K562 (cell line): ENCODE results near the gene DNAJC11. TPM values are rescaled to one million over a fixed set of nuclear protein-coding genes. Genes with fewer than 3 reads are reported as not detected.

Experiments used
- CBFA2T3 ChIP-seq: fragments of 450-650 bp; IDR thresholded peaks from 2 replicates; pipeline ENCODE4 v1.6.1; 2017
- EP400 ChIP-seq: fragments of 450-650 bp; IDR thresholded peaks from 2 replicates; pipeline ENCODE4 v1.6.1; 2017; ENCODE audit warnings: antibody characterized with exemption, mild to moderate bottlenecking, moderate library complexity
- GABPA ChIP-seq: fragments of 200-800 bp; sonication (Bioruptor generic); conservative IDR thresholded peaks from 2 replicates; pipeline ENCODE4 v1.6.1; 2016; ENCODE audit warnings: low read depth, missing genetic modification characterization, missing compliant biosample characterization
- HCFC1 ChIP-seq: IDR thresholded peaks from 2 replicates; pipeline ENCODE4 v1.6.1; 2012; ENCODE audit warnings: low read depth, low read length, improper control_type of control experiment
- HEY1 ChIP-seq: fragments of 250-450 bp; sonication (Bioruptor Pico); IDR thresholded peaks from 2 replicates; pipeline ENCODE4 v1.5.0; 2020; ENCODE audit warnings: mild to moderate bottlenecking, moderate library complexity, borderline replicate concordance
- HIVEP1 ChIP-seq: fragments of 250-450 bp; sonication (Bioruptor Pico); IDR thresholded peaks from 2 replicates; pipeline ENCODE4 v1.4.0; 2020; ENCODE audit warnings: mild to moderate bottlenecking
- HMGN3 ChIP-seq: IDR thresholded peaks from 2 replicates; pipeline ENCODE4 v1.6.1; 2011; ENCODE audit warnings: borderline replicate concordance, low read depth, mild to moderate bottlenecking, mixed read lengths, low read length; ENCODE audit not compliant: insufficient read length; ENCODE audit errors: extremely low read depth
- KLF6 ChIP-seq: fragments of 250-450 bp; sonication (Bioruptor Pico); IDR thresholded peaks from 2 replicates; pipeline ENCODE4 v1.4.0; 2020; ENCODE audit warnings: mild to moderate bottlenecking, moderate library complexity, borderline replicate concordance
- LCOR ChIP-seq: sonication (generic); formaldehyde crosslinking; IDR thresholded peaks from 2 replicates; pipeline ENCODE4 v1.8.0; 2022; ENCODE audit warnings: mild to moderate bottlenecking, missing genetic modification reagents
- MAFF ChIP-seq: IDR thresholded peaks from 2 replicates; pipeline ENCODE4 v1.6.1; 2012; ENCODE audit warnings: low read length, improper control_type of control experiment
- MED1 ChIP-seq: sonication (generic); formaldehyde crosslinking; IDR thresholded peaks from 2 replicates; pipeline ENCODE4 v1.8.1; 2023; ENCODE audit warnings: missing genetic modification reagents, borderline replicate concordance
- NBN ChIP-seq: fragments of 450-650 bp; IDR thresholded peaks from 2 replicates; pipeline ENCODE4 v1.6.1; 2016; ENCODE audit warnings: low read depth, mild to moderate bottlenecking
- NFIC ChIP-seq: fragments of 450-650 bp; IDR thresholded peaks from 2 replicates; pipeline ENCODE4 v1.6.1; 2017; ENCODE audit warnings: mild to moderate bottlenecking, inconsistent platforms
- NFIX ChIP-seq: fragments of 250-450 bp; sonication (Bioruptor Pico); IDR thresholded peaks from 2 replicates; pipeline ENCODE4 v1.4.0; 2020; ENCODE audit warnings: low read depth, mild to moderate bottlenecking, moderate library complexity
- OTX1 ChIP-seq: fragments of 450-650 bp; formaldehyde crosslinking; IDR thresholded peaks from 2 replicates; pipeline ENCODE4 v1.4.0; 2022; ENCODE audit warnings: mild to moderate bottlenecking
- PHF8 ChIP-seq: fragments of 200-600 bp; sonication (generic); IDR thresholded peaks from 2 replicates; pipeline ENCODE4 v1.6.1; 2012; ENCODE audit warnings: mixed run types, mild to moderate bottlenecking, inconsistent platforms, low read length, moderate library complexity, borderline replicate concordance
- POLR2AphosphoS2 ChIP-seq: IDR thresholded peaks from 2 replicates; pipeline ENCODE4 v1.6.1; 2012; ENCODE audit warnings: low read length, improper control_type of control experiment
- POLR3G ChIP-seq: IDR thresholded peaks from 2 replicates; pipeline ENCODE4 v1.6.1; 2011; ENCODE audit not compliant: insufficient read length, insufficient replicate concordance; ENCODE audit errors: extremely low read depth
- SRSF3 ChIP-seq: fragments of 200-400 bp; formaldehyde crosslinking; IDR thresholded peaks from 2 replicates; pipeline ENCODE4 v1.6.1; 2016; ENCODE audit warnings: mild to moderate bottlenecking, low read length, moderate library complexity; ENCODE audit not compliant: insufficient read depth
- TCF3 ChIP-seq: sonication (generic); formaldehyde crosslinking; IDR thresholded peaks from 2 replicates; pipeline ENCODE4 v1.4.0; 2020; ENCODE audit warnings: mild to moderate bottlenecking, missing genetic modification reagents
- ZNF175 ChIP-seq: fragments of 200-800 bp; sonication (Bioruptor generic); IDR thresholded peaks from 2 replicates; pipeline ENCODE4 v1.6.1; 2016; ENCODE audit warnings: low read depth, mild to moderate bottlenecking, missing genetic modification characterization, missing compliant biosample characterization
- ZNF282 ChIP-seq: sonication (generic); formaldehyde crosslinking; IDR thresholded peaks from 2 replicates; pipeline ENCODE4 v1.8.1; 2023; ENCODE audit warnings: missing genetic modification reagents
- ZNF551 ChIP-seq: fragments of 250-450 bp; sonication (Bioruptor Pico); IDR thresholded peaks from 2 replicates; pipeline ENCODE4 v1.5.0; 2021; ENCODE audit warnings: mild to moderate bottlenecking, moderate library complexity
- ZNF79 ChIP-seq: fragments of 250-450 bp; sonication (Bioruptor Pico); IDR thresholded peaks from 2 replicates; pipeline ENCODE4 v1.4.0; 2020; ENCODE audit warnings: low read depth, mild to moderate bottlenecking, moderate library complexity
- polyA plus RNA-seq, 8 experiments: library from polyadenylated mRNA; depleted of rRNA in 4 of 8; stranded (reverse) in 5 of 8; unstranded in 3 of 8; fragments of >200 nt; fragmentation: Nextera tagmentation in 2 of 8; fragmentation: Illumina TruSeq in 1 of 8; extraction: Ambion mirVana in 2 of 8; extraction: Trizol in 1 of 8; gene quantifications; 2 replicates each; pipeline versions ENCODE4 v1.2.1 to v1.2.3, GENCODE V29; 2011 to 2014; ENCODE audit warnings: inconsistent platforms in 1 of 8, missing spikeins in 1 of 8
- total RNA-seq, 7 experiments: library from RNA; depleted of rRNA in 6 of 7; stranded (reverse); fragments of >200 nt in 6 of 7; fragmentation: Illumina TruSeq in 2 of 7; extraction: Trizol in 2 of 7; gene quantifications; 2 replicates each; pipeline versions ENCODE4 v1.2.1 to v1.2.3, GENCODE V29; 2011 to 2021; ENCODE audit warnings: low replicate concordance in 1 of 7
- TF ChIP-seq, protein P1 (sequence below): sonication (generic); formaldehyde crosslinking; IDR thresholded peaks from 2 replicates; pipeline ENCODE4 v1.8.0; 2023; ENCODE audit warnings: mild to moderate bottlenecking, missing genetic modification reagents
- TF ChIP-seq, protein P2 (sequence below): sonication (generic); formaldehyde crosslinking; IDR thresholded peaks from 2 replicates; pipeline ENCODE4 v1.5.0; 2020; ENCODE audit warnings: missing genetic modification reagents
- TF ChIP-seq, protein P3 (sequence below): fragments of 450-650 bp; IDR thresholded peaks from 2 replicates; pipeline ENCODE4 v1.6.1; 2017; ENCODE audit warnings: mild to moderate bottlenecking, moderate library complexity

The DNAJC11 gene
- total and polyA plus RNA-seq, 9 of the 15 experiments (the other 6 are each of a cell fraction or from before 2014, with no cell fraction given), result 14.1 to 123 (median 76.6) TPM

DNA sequence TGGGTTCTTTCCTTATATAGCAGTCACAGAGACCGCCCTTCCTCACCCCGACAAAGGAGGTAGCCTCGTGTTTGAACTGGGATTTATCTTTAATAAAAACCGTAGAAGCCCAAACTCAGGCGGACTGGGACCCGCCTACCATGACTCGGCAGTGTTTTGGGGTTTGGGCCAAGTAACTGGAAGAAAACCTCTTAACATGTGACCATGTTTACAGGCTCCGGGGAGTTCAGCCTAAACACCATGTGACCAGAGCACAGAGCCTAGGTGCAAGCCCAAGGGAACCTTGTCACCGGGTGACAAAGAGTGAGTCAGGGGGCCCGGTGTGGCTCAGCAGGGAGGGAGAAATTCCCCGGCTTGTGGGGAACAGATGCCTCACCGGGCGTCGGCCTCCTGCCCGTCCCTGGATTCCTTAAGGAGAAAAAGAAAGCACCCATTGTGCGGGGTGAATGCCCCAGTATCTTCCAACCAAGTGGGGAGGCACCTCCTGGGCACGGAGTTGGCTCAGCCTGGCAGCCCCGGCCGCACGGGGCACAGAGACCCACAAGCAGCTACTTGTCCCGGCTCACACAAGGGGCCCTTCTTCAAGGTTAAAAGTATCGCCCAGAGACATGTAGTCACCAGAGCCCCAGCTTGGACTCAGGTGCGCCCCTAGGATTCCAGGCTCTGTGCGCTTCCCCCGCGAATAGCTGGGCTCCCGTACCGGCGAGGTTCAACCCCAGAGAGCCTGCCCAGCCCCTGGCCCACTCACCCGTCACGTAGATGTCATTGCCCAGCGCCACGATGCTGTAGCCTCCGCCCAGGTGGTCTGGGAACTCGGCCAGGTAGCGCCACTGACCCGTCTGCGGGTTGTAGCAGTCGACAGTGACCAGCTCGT, 100.3 kb downstream of the DNAJC11 start (continued):
- TF ChIP-seq HCFC1 (peak; percentile 38; the same call in 1 of the 2 replicates), OTX1 (CRISPR knock-in tag) (no peak; the same call in 1 of the 2 replicates), GABPA (tag) (peak; percentile 12; the same call in 1 of the 2 replicates), ZNF551 (CRISPR knock-in tag) (no peak), HEY1 (CRISPR knock-in tag) (no peak), HIVEP1 (CRISPR knock-in tag) (no peak), MAFF (peak; percentile 97), POLR2AphosphoS2 (no peak), MED1 (CRISPR knock-in tag) (no peak; the same call in 1 of the 2 replicates), SRSF3 (no peak), TCF3 (CRISPR knock-in tag) (peak; percentile 29; the same call in 1 of the 2 replicates), HMGN3 (no peak), ZNF79 (CRISPR knock-in tag) (no peak), EP400 (peak; percentile 89), KLF6 (CRISPR knock-in tag) (no peak), LCOR (CRISPR knock-in tag) (peak; percentile 93; the same call in 1 of the 2 replicates), ZNF282 (CRISPR knock-in tag) (no peak), POLR3G (no peak), NFIC (peak; percentile 77), NFIX (CRISPR knock-in tag) (peak; percentile 3; the same call in 1 of the 2 replicates), NBN (peak; percentile 66; the same call in 1 of the 2 replicates), CBFA2T3 (no peak), PHF8 (no peak), ZNF175 (CRISPR knock-in tag) (peak; percentile 65)
- TF ChIP-seq, protein P1, sequence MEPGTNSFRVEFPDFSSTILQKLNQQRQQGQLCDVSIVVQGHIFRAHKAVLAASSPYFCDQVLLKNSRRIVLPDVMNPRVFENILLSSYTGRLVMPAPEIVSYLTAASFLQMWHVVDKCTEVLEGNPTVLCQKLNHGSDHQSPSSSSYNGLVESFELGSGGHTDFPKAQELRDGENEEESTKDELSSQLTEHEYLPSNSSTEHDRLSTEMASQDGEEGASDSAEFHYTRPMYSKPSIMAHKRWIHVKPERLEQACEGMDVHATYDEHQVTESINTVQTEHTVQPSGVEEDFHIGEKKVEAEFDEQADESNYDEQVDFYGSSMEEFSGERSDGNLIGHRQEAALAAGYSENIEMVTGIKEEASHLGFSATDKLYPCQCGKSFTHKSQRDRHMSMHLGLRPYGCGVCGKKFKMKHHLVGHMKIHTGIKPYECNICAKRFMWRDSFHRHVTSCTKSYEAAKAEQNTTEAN (CRISPR knock-in tag), result no peak
- TF ChIP-seq, protein P2, sequence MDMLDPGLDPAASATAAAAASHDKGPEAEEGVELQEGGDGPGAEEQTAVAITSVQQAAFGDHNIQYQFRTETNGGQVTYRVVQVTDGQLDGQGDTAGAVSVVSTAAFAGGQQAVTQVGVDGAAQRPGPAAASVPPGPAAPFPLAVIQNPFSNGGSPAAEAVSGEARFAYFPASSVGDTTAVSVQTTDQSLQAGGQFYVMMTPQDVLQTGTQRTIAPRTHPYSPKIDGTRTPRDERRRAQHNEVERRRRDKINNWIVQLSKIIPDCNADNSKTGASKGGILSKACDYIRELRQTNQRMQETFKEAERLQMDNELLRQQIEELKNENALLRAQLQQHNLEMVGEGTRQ, result peak; percentile 91
- TF ChIP-seq, protein P3, sequence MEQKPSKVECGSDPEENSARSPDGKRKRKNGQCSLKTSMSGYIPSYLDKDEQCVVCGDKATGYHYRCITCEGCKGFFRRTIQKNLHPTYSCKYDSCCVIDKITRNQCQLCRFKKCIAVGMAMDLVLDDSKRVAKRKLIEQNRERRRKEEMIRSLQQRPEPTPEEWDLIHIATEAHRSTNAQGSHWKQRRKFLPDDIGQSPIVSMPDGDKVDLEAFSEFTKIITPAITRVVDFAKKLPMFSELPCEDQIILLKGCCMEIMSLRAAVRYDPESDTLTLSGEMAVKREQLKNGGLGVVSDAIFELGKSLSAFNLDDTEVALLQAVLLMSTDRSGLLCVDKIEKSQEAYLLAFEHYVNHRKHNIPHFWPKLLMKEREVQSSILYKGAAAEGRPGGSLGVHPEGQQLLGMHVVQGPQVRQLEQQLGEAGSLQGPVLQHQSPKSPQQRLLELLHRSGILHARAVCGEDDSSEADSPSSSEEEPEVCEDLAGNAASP, result no peak
